HepG2 (cell line): ENCODE data around the gene TJAP1. TPM values are rescaled to one million over a fixed set of nuclear protein-coding genes. Genes with fewer than 3 reads are reported as not detected.

Source experiments
- ELF1 ChIP-seq: sonication (generic); formaldehyde crosslinking; IDR thresholded peaks from 2 replicates; pipeline ENCODE4 v1.4.0; 2020; ENCODE audit warnings: missing genetic modification reagents
- ESRRA ChIP-seq: sonication (generic); formaldehyde crosslinking; IDR thresholded peaks from 2 replicates; pipeline ENCODE4 v1.5.1; 2020; ENCODE audit warnings: mild to moderate bottlenecking, low read depth, missing genetic modification reagents
- GABPA ChIP-seq, 2 experiments: IDR thresholded peaks; 2 replicates each; pipeline ENCODE4 v1.6.1; 2011 to 2016; ENCODE audit warnings: low read depth in 2 of 2, low read length in 1 of 2, missing biosample characterization in 1 of 2, missing genetic modification characterization in 1 of 2
- HDAC2 ChIP-seq: sonication (generic); formaldehyde crosslinking; IDR thresholded peaks from 2 replicates; pipeline ENCODE4 v1.4.0; 2020; ENCODE audit warnings: missing genetic modification reagents
- RNF2 ChIP-seq: fragments of 450-650 bp; conservative IDR thresholded peaks from 2 replicates; pipeline ENCODE4 v1.6.1; 2016; ENCODE audit warnings: low read depth
- SAFB2 ChIP-seq: sonication (generic); formaldehyde crosslinking; IDR thresholded peaks from 2 replicates; pipeline ENCODE4 v1.5.1; 2020; ENCODE audit warnings: missing genetic modification reagents, low read depth, mild to moderate bottlenecking, borderline replicate concordance
- YY1 ChIP-seq: IDR thresholded peaks from 2 replicates; pipeline ENCODE4 v1.6.1; 2011; ENCODE audit warnings: low read length, low read depth, moderate library complexity, mild to moderate bottlenecking; ENCODE audit not compliant: insufficient read depth, insufficient replicate concordance
- ZBTB7B ChIP-seq: sonication (generic); formaldehyde crosslinking; IDR thresholded peaks from 2 replicates; pipeline ENCODE4 v1.4.0; 2020; ENCODE audit warnings: missing genetic modification reagents
- ZKSCAN1 ChIP-seq: fragments of 150-350 bp; IDR thresholded peaks from 2 replicates; pipeline ENCODE4 v1.6.1; 2014; ENCODE audit warnings: low read length
- ZNF225 ChIP-seq: sonication (generic); formaldehyde crosslinking; IDR thresholded peaks from 2 replicates; pipeline ENCODE4 v1.4.0; 2020; ENCODE audit warnings: mild to moderate bottlenecking, missing genetic modification reagents
- ZNF33B ChIP-seq: sonication (generic); formaldehyde crosslinking; IDR thresholded peaks from 2 replicates; pipeline ENCODE4 v1.5.1; 2020; ENCODE audit warnings: mild to moderate bottlenecking, missing genetic modification reagents
- ZNF530 ChIP-seq: sonication (generic); formaldehyde crosslinking; IDR thresholded peaks from 2 replicates; pipeline ENCODE4 v1.5.0; 2020; ENCODE audit warnings: low read depth, mild to moderate bottlenecking, missing genetic modification reagents
- ZNF720 ChIP-seq: sonication (generic); formaldehyde crosslinking; IDR thresholded peaks from 2 replicates; pipeline ENCODE4 v1.4.0; 2020; ENCODE audit warnings: missing genetic modification reagents
- ZSCAN29 ChIP-seq: sonication (generic); formaldehyde crosslinking; conservative IDR thresholded peaks from 2 replicates; pipeline ENCODE4 v1.4.0; 2020; ENCODE audit warnings: mild to moderate bottlenecking, missing genetic modification reagents
- polyA plus RNA-seq, 8 experiments: library from polyadenylated mRNA; depleted of rRNA in 3 of 8; stranded (reverse) in 7 of 8; unstranded in 1 of 8; fragments of >200 nt; fragmentation: Illumina TruSeq in 4 of 8; extraction: Trizol in 4 of 8; gene quantifications; 2 replicates each; pipeline versions ENCODE4 v1.2.1 to v1.2.3, GENCODE V29; 2011 to 2016; ENCODE audit warnings: low read depth in 4 of 8, missing spikeins in 1 of 8, mixed read lengths in 1 of 8; ENCODE audit not compliant: insufficient read depth in 1 of 8
- total RNA-seq, 5 experiments: library from RNA; depleted of rRNA; stranded (reverse); fragments of >200 nt; fragmentation: Illumina TruSeq; extraction: Trizol; gene quantifications; 2 replicates each; pipeline ENCODE4 v1.2.3, GENCODE V29; 2016; ENCODE audit warnings: low read depth in 1 of 5
- TF ChIP-seq, protein P1 (sequence below): sonication (generic); formaldehyde crosslinking; IDR thresholded peaks from 2 replicates; pipeline ENCODE4 v1.5.0; 2020; ENCODE audit warnings: mild to moderate bottlenecking, missing genetic modification reagents
- TF ChIP-seq, protein P2 (sequence below): sonication (generic); formaldehyde crosslinking; IDR thresholded peaks from 2 replicates; pipeline ENCODE4 v1.5.0; 2020; ENCODE audit warnings: missing genetic modification reagents, mild to moderate bottlenecking, borderline replicate concordance
- TF ChIP-seq, protein P3 (sequence below): sonication (generic); formaldehyde crosslinking; IDR thresholded peaks from 2 replicates; pipeline ENCODE4 v1.5.1; 2020; ENCODE audit warnings: missing genetic modification reagents, mild to moderate bottlenecking, borderline replicate concordance
- TF ChIP-seq, protein P4 (sequence below): IDR thresholded peaks from 2 replicates; pipeline ENCODE4 v1.6.1; 2012; ENCODE audit warnings: low read length, improper control_type of control experiment
- TF ChIP-seq, protein P5 (sequence below): sonication (generic); formaldehyde crosslinking; IDR thresholded peaks from 2 replicates; pipeline ENCODE4 v1.5.1; 2020; ENCODE audit warnings: missing genetic modification reagents, mild to moderate bottlenecking, borderline replicate concordance
- TF ChIP-seq, protein P6 (sequence below): sonication (generic); formaldehyde crosslinking; IDR thresholded peaks from 2 replicates; pipeline ENCODE4 v1.8.1; 2023; ENCODE audit warnings: mild to moderate bottlenecking, missing genetic modification reagents, borderline replicate concordance

Gene TJAP1
- total and polyA plus RNA-seq, 2 of the 13 experiments (the other 11 are each of a cell fraction or from before 2014, with no cell fraction given) = 15.7 to 41.6 TPM

DNA sequence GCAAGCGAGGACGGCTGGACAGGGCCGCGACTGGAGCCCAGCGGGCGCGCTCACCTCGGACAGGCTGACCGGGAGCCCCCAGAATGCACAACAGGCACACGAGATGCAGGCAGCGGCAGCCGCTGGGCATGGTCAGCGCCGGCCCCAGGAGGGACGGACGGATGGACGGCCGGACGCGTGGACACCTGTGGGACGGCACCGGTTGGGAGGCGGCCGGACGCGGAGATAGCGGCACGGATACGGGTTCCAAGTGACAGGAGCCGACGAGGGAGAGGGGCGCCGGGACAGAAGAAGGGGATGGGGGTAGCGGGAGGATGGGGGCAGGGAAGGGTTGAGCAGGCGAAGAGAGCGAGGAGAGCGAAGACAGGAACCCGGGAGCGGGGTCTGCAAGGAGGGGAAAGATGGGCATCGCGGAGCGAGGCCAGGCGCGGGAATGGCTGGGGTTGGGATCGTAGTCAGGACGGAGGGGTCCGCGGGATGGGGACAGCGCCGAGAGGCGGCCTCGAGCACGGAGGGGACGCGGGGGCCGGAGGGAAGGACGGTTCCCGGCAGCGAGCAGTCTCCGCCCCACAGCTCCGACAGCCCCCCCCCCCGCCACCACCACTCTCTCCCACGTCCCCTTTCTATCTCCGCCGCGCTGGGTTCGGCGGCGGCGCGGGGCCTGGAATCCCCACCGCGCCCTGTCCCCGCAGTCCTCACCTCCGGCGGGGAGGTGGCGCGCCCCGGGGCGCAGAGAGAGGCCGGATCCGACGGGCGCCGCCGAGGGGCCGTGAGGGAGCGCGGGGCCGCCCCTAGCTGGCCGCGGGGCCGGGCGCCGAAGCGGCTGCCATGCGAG is 22.5 kb upstream of the TJAP1 start (continued):
- no peak for TF ChIP-seq ZNF720 (CRISPR knock-in tag)
- TF ChIP-seq ELF1 = no peak
- peak; percentile 42; the same call in 1 of the 2 replicates for TF ChIP-seq HDAC2
- peak; percentile 69 for TF ChIP-seq YY1
- no peak for TF ChIP-seq RNF2
- peak; percentile 88 for TF ChIP-seq ZBTB7B (CRISPR knock-in tag)
- TF ChIP-seq, protein P1, sequence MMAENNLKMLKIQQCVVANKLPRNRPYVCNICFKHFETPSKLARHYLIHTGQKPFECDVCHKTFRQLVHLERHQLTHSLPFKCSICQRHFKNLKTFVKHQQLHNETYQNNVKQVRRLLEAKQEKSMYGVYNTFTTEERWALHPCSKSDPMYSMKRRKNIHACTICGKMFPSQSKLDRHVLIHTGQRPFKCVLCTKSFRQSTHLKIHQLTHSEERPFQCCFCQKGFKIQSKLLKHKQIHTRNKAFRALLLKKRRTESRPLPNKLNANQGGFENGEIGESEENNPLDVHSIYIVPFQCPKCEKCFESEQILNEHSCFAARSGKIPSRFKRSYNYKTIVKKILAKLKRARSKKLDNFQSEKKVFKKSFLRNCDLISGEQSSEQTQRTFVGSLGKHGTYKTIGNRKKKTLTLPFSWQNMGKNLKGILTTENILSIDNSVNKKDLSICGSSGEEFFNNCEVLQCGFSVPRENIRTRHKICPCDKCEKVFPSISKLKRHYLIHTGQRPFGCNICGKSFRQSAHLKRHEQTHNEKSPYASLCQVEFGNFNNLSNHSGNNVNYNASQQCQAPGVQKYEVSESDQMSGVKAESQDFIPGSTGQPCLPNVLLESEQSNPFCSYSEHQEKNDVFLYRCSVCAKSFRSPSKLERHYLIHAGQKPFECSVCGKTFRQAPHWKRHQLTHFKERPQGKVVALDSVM (CRISPR knock-in tag) = no peak
- TF ChIP-seq ZNF33B (CRISPR knock-in tag) = no peak
- TF ChIP-seq ZKSCAN1 = no peak
- TF ChIP-seq, protein P2, sequence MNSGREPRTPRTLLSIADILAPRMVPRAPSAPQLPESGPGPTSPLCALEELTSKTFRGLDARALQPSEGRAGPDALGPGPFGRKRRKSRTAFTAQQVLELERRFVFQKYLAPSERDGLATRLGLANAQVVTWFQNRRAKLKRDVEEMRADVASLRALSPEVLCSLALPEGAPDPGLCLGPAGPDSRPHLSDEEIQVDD (CRISPR knock-in tag) = 0 out of 2 replicates have a peak, but pooled peaks have one; percentile 44
- TF ChIP-seq ZNF530 = no peak
- TF ChIP-seq, protein P3, sequence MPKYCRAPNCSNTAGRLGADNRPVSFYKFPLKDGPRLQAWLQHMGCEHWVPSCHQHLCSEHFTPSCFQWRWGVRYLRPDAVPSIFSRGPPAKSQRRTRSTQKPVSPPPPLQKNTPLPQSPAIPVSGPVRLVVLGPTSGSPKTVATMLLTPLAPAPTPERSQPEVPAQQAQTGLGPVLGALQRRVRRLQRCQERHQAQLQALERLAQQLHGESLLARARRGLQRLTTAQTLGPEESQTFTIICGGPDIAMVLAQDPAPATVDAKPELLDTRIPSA (CRISPR knock-in tag) = 0 out of 2 replicates have a peak, but pooled peaks have one; percentile 18
- TF ChIP-seq GABPA (IDR thresholded peaks at IDR 0.05; ENCODE audit: low read depth, low read length) = no peak
- no peak for TF ChIP-seq GABPA (CRISPR knock-in tag; IDR thresholded peaks at IDR 0.05; ENCODE audit: low read depth)
- TF ChIP-seq, protein P4, sequence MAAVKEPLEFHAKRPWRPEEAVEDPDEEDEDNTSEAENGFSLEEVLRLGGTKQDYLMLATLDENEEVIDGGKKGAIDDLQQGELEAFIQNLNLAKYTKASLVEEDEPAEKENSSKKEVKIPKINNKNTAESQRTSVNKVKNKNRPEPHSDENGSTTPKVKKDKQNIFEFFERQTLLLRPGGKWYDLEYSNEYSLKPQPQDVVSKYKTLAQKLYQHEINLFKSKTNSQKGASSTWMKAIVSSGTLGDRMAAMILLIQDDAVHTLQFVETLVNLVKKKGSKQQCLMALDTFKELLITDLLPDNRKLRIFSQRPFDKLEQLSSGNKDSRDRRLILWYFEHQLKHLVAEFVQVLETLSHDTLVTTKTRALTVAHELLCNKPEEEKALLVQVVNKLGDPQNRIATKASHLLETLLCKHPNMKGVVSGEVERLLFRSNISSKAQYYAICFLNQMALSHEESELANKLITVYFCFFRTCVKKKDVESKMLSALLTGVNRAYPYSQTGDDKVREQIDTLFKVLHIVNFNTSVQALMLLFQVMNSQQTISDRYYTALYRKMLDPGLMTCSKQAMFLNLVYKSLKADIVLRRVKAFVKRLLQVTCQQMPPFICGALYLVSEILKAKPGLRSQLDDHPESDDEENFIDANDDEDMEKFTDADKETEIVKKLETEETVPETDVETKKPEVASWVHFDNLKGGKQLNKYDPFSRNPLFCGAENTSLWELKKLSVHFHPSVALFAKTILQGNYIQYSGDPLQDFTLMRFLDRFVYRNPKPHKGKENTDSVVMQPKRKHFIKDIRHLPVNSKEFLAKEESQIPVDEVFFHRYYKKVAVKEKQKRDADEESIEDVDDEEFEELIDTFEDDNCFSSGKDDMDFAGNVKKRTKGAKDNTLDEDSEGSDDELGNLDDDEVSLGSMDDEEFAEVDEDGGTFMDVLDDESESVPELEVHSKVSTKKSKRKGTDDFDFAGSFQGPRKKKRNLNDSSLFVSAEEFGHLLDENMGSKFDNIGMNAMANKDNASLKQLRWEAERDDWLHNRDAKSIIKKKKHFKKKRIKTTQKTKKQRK = no peak
- TF ChIP-seq ZNF225 (CRISPR knock-in tag) = no peak
- TF ChIP-seq, protein P5, sequence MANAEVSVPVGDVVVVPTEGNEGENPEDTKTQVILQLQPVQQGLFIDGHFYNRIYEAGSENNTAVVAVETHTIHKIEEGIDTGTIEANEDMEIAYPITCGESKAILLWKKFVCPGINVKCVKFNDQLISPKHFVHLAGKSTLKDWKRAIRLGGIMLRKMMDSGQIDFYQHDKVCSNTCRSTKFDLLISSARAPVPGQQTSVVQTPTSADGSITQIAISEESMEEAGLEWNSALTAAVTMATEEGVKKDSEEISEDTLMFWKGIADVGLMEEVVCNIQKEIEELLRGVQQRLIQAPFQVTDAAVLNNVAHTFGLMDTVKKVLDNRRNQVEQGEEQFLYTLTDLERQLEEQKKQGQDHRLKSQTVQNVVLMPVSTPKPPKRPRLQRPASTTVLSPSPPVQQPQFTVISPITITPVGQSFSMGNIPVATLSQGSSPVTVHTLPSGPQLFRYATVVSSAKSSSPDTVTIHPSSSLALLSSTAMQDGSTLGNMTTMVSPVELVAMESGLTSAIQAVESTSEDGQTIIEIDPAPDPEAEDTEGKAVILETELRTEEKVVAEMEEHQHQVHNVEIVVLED (CRISPR knock-in tag) = no peak; the same call in 1 of the 2 replicates
- TF ChIP-seq, protein P6, sequence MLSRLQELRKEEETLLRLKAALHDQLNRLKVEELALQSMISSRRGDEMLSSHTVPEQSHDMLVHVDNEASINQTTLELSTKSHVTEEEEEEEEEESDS = no peak
- peak; percentile 64 for TF ChIP-seq SAFB2 (CRISPR knock-in tag)
- TF ChIP-seq ESRRA (CRISPR knock-in tag) = no peak; the same call in 1 of the 2 replicates
- 0 out of 2 replicates have a peak, but pooled peaks have one; percentile 46 for TF ChIP-seq ZSCAN29 (CRISPR knock-in tag)
